T47D (cell line): ENCODE data around the gene ZCCHC24.
"Not testable (repeated sequence)": the region's sequence is repeated elsewhere in the genome, so short reads cannot be mapped to it uniquely, and the experiment has no call there.

ENCODE experiments used
- DNase-seq, 2 experiments: peaks; one replicate each; pipeline versions ENCODE4 v3.0.0 to v3.0.0-alpha.2; 2011 to 2012; ENCODE audit warnings: low read depth in 1 of 2, low spot score in 1 of 2
- JUND ChIP-seq: IDR thresholded peaks from 2 replicates; pipeline ENCODE4 v1.6.1; 2012; ENCODE audit warnings: low read depth
- in situ Hi-C: cut with HindIII; loops from 2 replicates; pipeline ENCODE4 v1.10.0; 2016; ENCODE audit warnings: low sequenced_read_pairs, low pct_unique_long_range_greater_than_20kb

The ZCCHC24 gene

DNA sequence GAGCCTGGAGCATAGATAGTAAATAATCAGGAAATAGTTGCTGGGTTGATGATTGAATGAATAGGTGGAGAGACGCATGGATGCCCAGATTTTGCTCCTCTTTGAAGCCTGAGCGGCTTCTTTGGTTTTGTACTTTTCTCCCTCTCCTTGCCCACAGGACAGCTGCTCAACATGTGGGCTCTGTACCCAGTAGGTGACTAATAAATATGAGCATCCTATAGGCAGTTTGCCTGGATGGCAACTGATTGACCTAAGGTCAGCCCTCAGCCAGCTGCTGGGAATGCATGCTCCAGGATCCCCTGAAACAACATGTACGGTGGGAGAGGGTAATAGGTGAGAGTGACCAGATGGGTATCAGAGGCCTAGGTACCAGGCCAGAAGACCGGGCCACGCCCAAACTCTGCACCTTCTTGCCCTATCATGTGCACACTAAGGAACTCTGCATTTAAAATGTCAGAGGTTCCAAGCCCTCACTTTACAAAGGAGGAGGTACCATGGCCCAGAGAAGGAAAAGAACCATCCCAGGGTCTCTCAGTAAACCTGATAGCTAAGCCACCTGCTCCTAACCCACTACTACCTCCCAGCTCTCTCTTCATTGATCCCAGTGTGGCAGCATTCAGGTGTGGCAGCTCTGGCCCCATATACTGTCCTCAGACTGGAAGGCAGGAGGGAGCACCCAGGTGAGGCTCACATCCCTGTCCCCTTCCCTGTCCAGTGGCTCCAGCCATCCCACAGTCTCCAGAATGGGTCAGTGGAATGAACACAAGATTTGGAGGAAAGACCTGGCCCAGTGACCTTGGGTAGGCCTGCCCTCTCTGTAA, 2.7 kb upstream of the ZCCHC24 start:
- no peak for DNase-seq
- TF ChIP-seq JUND = no peak
- in situ Hi-C loops = no loop called here

GRCh38 chr10:79447249-79447648, 1.8 kb upstream of the ZCCHC24 start:
- in situ Hi-C loops, DNase-seq: not testable (repeated sequence)

- in situ Hi-C loops = no loop called here
- peak in 1 of 2 experiments; percentile 42 for DNase-seq
- no peak for TF ChIP-seq JUND
Observed at GRCh38 chr10:79446758-79447084, 1.3 kb upstream of the ZCCHC24 start.

- DNase-seq = no peak
- no peak for TF ChIP-seq JUND
- in situ Hi-C loops = no loop called here
Observed at GRCh38 chr10:79445977-79446757, 743 bp upstream of the ZCCHC24 start.

- peak; percentile 46 to 73 for DNase-seq
- in situ Hi-C loops = no loop called here
- no peak for TF ChIP-seq JUND
Observed at GRCh38 chr10:79444199-79445119, 965 bp downstream of the ZCCHC24 start.

GRCh38 chr10:79443338-79444198, 1.9 kb downstream of the ZCCHC24 start:
- in situ Hi-C loops = no loop called here
- DNase-seq = no peak
- no peak for TF ChIP-seq JUND

DNA sequence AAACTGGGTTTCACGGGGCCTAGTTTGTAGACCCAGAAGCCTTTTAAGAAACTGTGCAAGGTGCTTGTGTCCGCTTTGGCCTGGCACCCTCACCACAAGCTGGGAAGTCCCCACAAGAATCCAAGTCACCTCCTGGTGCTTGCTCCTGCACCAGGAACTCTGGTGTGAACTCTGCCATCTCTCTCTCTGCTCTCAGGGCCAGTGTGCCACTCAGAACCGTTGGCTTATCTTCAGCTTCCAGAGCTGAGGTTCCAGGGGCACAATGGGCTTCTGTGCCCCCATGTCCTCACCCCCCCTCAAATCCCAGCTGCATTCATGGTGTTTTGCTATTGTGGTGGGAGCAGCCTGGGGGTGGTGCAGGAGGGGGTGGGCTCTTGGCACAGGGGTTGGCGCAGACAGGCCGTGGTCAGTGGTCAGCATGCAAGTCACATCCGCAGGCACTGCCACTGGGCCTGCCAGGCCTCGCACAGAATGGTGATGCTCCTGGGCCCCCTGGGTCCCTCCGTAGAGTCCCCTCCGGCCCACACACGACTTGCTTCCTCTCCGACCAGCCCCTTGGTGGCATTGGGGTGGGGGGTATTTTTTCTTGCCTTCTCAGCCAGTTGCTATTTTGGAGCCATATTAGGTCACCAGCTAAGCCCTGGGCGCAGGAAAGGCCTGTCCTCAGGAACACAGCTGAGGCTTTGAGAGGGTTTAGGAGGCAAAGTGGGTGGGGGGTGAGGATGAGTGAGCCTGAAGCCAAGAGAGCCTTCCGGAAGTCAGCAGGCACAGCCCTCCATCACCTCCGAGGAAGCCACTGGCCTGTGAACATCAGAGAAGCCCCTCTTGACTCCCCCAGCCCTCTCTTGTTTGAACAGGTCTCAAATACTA, 3.0 kb downstream of the ZCCHC24 start:
- in situ Hi-C loops = no loop called here
- no peak for DNase-seq
- TF ChIP-seq JUND = no peak

DNA sequence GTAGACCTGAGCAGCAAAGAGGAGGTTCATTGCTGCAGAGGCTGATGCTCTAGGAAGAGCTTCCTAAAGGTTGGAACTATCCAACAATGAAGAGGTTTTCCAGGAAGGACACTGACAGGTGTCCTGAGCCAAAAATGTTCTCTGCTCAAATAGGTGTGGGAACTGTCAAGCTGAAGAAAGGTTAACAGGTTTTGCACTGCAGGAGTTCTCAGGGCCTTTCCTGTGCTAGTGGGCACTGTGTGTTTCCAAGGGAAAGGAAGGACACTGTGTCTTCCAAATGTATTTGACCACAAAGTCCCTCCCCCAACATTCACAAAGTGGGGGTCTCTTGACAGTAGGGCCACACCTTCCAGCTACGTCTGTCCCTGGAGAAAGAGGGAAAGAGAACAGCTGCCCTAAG, 4.0 kb downstream of the ZCCHC24 start:
- DNase-seq = no peak
- no peak for TF ChIP-seq JUND
- in situ Hi-C loops = no loop called here

- TF ChIP-seq JUND = no peak
- in situ Hi-C loops = no loop called here
- DNase-seq = no peak
Observed at GRCh38 chr10:79440281-79440680, 5.1 kb downstream of the ZCCHC24 start.

DNA sequence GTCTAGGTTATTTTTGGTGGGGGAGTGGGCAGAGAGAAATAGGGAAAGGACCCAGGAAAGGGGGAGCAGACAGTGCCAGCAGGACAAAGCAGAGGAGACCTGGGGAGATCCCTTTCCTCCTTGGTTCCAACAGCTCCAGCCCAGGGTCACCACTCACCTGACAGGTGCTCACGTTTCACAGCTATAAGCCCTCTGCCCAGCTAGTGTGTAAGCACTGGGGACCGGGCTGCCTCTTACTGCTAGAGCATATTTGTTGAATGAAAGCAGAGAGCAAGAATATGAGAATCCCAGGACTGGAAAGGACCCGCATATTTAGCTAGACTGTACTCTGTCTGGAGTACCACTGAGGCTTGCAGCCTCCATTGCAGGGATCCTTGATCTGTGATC, 6.7 kb downstream of the ZCCHC24 start:
- in situ Hi-C loops = no loop called here
- TF ChIP-seq JUND = no peak
- DNase-seq = no peak
